HG02588 (cell line): ENCODE data around the gene MSMO1.
"Not testable (repeated sequence)": the region's sequence is repeated elsewhere in the genome, so short reads cannot be mapped to it uniquely, and the experiment has no call there.

Source experiments
- ATAC-seq: cut with Tn5 transposase; IDR thresholded peaks from one replicate; pipeline ENCODE4 v1.9.1; 2021; ENCODE audit warnings: mild to moderate bottlenecking, moderate library complexity; ENCODE audit not compliant: unreplicated experiment

Gene MSMO1

GRCh38 chr4:165324236-165324917 lies 3.1 kb upstream of the MSMO1 start:
- ATAC-seq, result no peak

GRCh38 chr4:165324918-165325304 lies 2.6 kb upstream of the MSMO1 start:
- ATAC-seq, result no peak

GRCh38 chr4:165325732-165326512 lies 1.5 kb upstream of the MSMO1 start:
- no peak for ATAC-seq

GRCh38 chr4:165326831-165327210 lies 648 bp upstream of the MSMO1 start:
- ATAC-seq, result no peak

- ATAC-seq, result no peak
These were observed 594 bp downstream of the MSMO1 start for GRCh38 chr4:165328101-165328425.

GRCh38 chr4:165328708-165329107 lies 1.2 kb downstream of the MSMO1 start:
- no peak for ATAC-seq

- no peak for ATAC-seq
These were observed 2.6 kb downstream of the MSMO1 start for GRCh38 chr4:165330071-165330470.

- ATAC-seq, result no peak
These were observed 3.2 kb downstream of the MSMO1 start for GRCh38 chr4:165330666-165331065.

- ATAC-seq, result no peak
These were observed 3.9 kb downstream of the MSMO1 start for GRCh38 chr4:165331359-165331758.

- no peak for ATAC-seq
These were observed 4.4 kb downstream of the MSMO1 start for GRCh38 chr4:165331823-165332222.

- no peak for ATAC-seq
These were observed 5.0 kb downstream of the MSMO1 start for GRCh38 chr4:165332502-165332901.

- no peak for ATAC-seq
These were observed 7.8 kb downstream of the MSMO1 start for GRCh38 chr4:165335163-165335703.

- no peak for ATAC-seq
These were observed 9.3 kb downstream of the MSMO1 start for GRCh38 chr4:165336743-165337142.

- ATAC-seq, result not testable (repeated sequence)
These were observed 14.9 kb downstream of the MSMO1 start for GRCh38 chr4:165342340-165342739.

- ATAC-seq, result no peak
These were observed 16.1 kb downstream of the MSMO1 start for GRCh38 chr4:165343353-165344191.

GRCh38 chr4:165345666-165346417 lies 18.4 kb downstream of the MSMO1 start:
- no peak for ATAC-seq

GRCh38 chr4:165347647-165348569 lies 20.4 kb downstream of the MSMO1 start:
- ATAC-seq, result no peak

GRCh38 chr4:165351359-165352130 lies 24.1 kb downstream of the MSMO1 start:
- ATAC-seq, result no peak

- no peak for ATAC-seq
These were observed 28.4 kb downstream of the MSMO1 start for GRCh38 chr4:165355900-165356300.
